GM23338 (cell line): Measurements from ENCODE around the gene ZSCAN9. TPM values are rescaled to one million over a fixed set of nuclear protein-coding genes. Genes with fewer than 3 reads are reported as not detected.

Experiments used
- ATAC-seq: fragments of 200-7000 bp; cut with Tn5 transposase; 3 replicates; pipeline ENCODE4 v1.9.1; 2020
- DNase-seq: peaks from one replicate; pipeline ENCODE4 v3.0.0-alpha.2; 2015; ENCODE audit warnings: low spot score
- H2AFZ ChIP-seq: fragments of 200-600 bp; sonication (generic); 2 replicates; pipeline ENCODE4 v1.8.0; 2016; ENCODE audit warnings: antibody characterized with exemption, mild to moderate bottlenecking, moderate library complexity
- H3F3A ChIP-seq: fragments of 200-600 bp; sonication (generic); replicated peaks from 2 replicates; pipeline ENCODE4 v1.8.0; 2017; ENCODE audit warnings: antibody characterized with exemption, mixed run types, low read depth
- H3K27ac ChIP-seq: fragments of 200-600 bp; sonication (generic); 2 replicates; pipeline ENCODE4 v1.6.1; 2016; ENCODE audit warnings: low read depth
- H3K27me3 ChIP-seq: fragments of 200-600 bp; sonication (generic); 2 replicates; pipeline ENCODE4 v1.8.0; 2016; ENCODE audit warnings: mild to moderate bottlenecking, mixed run types, moderate library complexity; ENCODE audit not compliant: insufficient read depth
- H3K36me3 ChIP-seq: fragments of 200-600 bp; sonication (generic); 2 replicates; pipeline ENCODE4 v1.8.0; 2016; ENCODE audit warnings: mild to moderate bottlenecking; ENCODE audit not compliant: insufficient read depth
- H3K4me1 ChIP-seq: fragments of 200-600 bp; sonication (generic); 2 replicates; pipeline ENCODE4 v1.8.0; 2016; ENCODE audit warnings: mild to moderate bottlenecking, moderate library complexity; ENCODE audit not compliant: insufficient read depth
- H3K4me2 ChIP-seq: fragments of 200-600 bp; sonication (generic); 2 replicates; pipeline ENCODE4 v1.7.1; 2017; ENCODE audit warnings: mixed run types
- H3K4me3 ChIP-seq: fragments of 200-600 bp; sonication (generic); 2 replicates; pipeline ENCODE4 v1.6.1; 2016; ENCODE audit warnings: mixed run types
- H3K79me2 ChIP-seq: fragments of 200-600 bp; sonication (generic); replicated peaks from 2 replicates; pipeline ENCODE4 v1.8.0; 2017; ENCODE audit warnings: mild to moderate bottlenecking; ENCODE audit not compliant: insufficient read depth
- H3K9me2 ChIP-seq: fragments of 200-600 bp; sonication (generic); 2 replicates; pipeline ENCODE4 v1.8.0; 2017; ENCODE audit not compliant: insufficient read depth
- H4K20me1 ChIP-seq: fragments of 200-600 bp; sonication (generic); replicated peaks from 2 replicates; pipeline ENCODE4 v1.8.0; 2017; ENCODE audit warnings: mild to moderate bottlenecking; ENCODE audit not compliant: insufficient read depth
- H3K27ac Mint-ChIP-seq: 2 replicates; pipeline ENCODE4 v1.8.0; 2020; ENCODE audit warnings: inconsistent platforms, mild to moderate bottlenecking, moderate library complexity, mixed read lengths
- H3K27me3 Mint-ChIP-seq: 3 replicates; pipeline ENCODE4 v1.8.0; 2022; ENCODE audit warnings: low read depth, mild to moderate bottlenecking, moderate library complexity, mixed read lengths, inconsistent platforms; ENCODE audit not compliant: insufficient read depth, poor library complexity
- H3K36me3 Mint-ChIP-seq: 3 replicates; pipeline ENCODE4 v1.8.0; 2021; ENCODE audit warnings: low read depth, mild to moderate bottlenecking, inconsistent platforms, moderate library complexity, mixed read lengths
- H3K4me1 Mint-ChIP-seq: 3 replicates; pipeline ENCODE4 v1.8.0; 2020; ENCODE audit warnings: mild to moderate bottlenecking, inconsistent platforms, mixed read lengths
- H3K4me3 Mint-ChIP-seq: 3 replicates; pipeline ENCODE4 v1.8.0; 2021; ENCODE audit warnings: moderate library complexity, mild to moderate bottlenecking, inconsistent platforms, mixed read lengths
- H3K9me3 Mint-ChIP-seq: 3 replicates; pipeline ENCODE4 v1.8.0; 2020; ENCODE audit warnings: moderate library complexity, mild to moderate bottlenecking, inconsistent platforms, mixed read lengths
- CTCF ChIP-seq, 2 experiments: fragments of 200-600 bp in 1 of 2; sonication (generic) in 1 of 2; conservative IDR thresholded peaks; 2 replicates each; pipeline versions ENCODE4 v1.5.1 to v1.6.1; 2016 to 2017; ENCODE audit warnings: antibody characterized with exemption in 2 of 2, low read depth in 2 of 2, mild to moderate bottlenecking in 2 of 2, moderate library complexity in 1 of 2
- ETS1 ChIP-seq: IDR thresholded peaks from 2 replicates; pipeline ENCODE4 v1.6.1; 2016; ENCODE audit warnings: antibody characterized with exemption
- EZH2 ChIP-seq: fragments of 200-600 bp; sonication (generic); IDR thresholded peaks from one replicate; pipeline ENCODE4 v1.8.0; 2017; ENCODE audit warnings: antibody characterized with exemption, mild to moderate bottlenecking, low read depth; ENCODE audit not compliant: unreplicated experiment
- JUNB ChIP-seq: IDR thresholded peaks from one replicate; pipeline ENCODE4 v1.6.1; 2016; ENCODE audit warnings: antibody characterized with exemption; ENCODE audit not compliant: unreplicated experiment
- NANOG ChIP-seq: IDR thresholded peaks from 2 replicates; pipeline ENCODE4 v1.6.1; 2016; ENCODE audit warnings: antibody characterized with exemption, borderline replicate concordance
- POLR2AphosphoS5 ChIP-seq: IDR thresholded peaks from 2 replicates; pipeline ENCODE4 v1.6.1; 2016; ENCODE audit warnings: antibody characterized with exemption, low read depth
- REST ChIP-seq: IDR thresholded peaks from one replicate; pipeline ENCODE4 v1.6.1; 2018; ENCODE audit warnings: antibody characterized with exemption; ENCODE audit not compliant: unreplicated experiment
- STAT1 ChIP-seq: IDR thresholded peaks from one replicate; pipeline ENCODE4 v1.6.1; 2016; ENCODE audit warnings: antibody characterized with exemption; ENCODE audit not compliant: unreplicated experiment
- ZNF114 ChIP-seq: fragments of 250-450 bp; sonication (Bioruptor Pico); IDR thresholded peaks from 2 replicates; pipeline ENCODE4 v1.5.0; 2020; ENCODE audit warnings: mild to moderate bottlenecking, moderate library complexity
- ZNF331 ChIP-seq: fragments of 250-450 bp; sonication (Bioruptor Pico); IDR thresholded peaks from 2 replicates; pipeline ENCODE4 v1.5.0; 2020; ENCODE audit warnings: low read depth, mild to moderate bottlenecking, moderate library complexity
- polyA plus RNA-seq: library from polyadenylated mRNA; unstranded; fragments of >200 nt; fragmentation: Nextera tagmentation; extraction: Ambion mirVana; gene quantifications from 2 replicates; pipeline ENCODE4 v1.2.1, GENCODE V29; 2016
- total RNA-seq: library from RNA; depleted of rRNA; stranded (reverse); fragments of >200 nt; shearing (Covaris generic); gene quantifications from 2 replicates; pipeline ENCODE4 v1.2.3, GENCODE V29; 2014

Gene ZSCAN9
- total and polyA plus RNA-seq, 2 experiments from 2014 or later = 10.0 to 10.9 TPM

GRCh38 chr6:28274888-28275287 lies 49.8 kb downstream of the ZSCAN9 start (continued):
- TF ChIP-seq JUNB = no peak
- no peak for TF ChIP-seq STAT1
- TF ChIP-seq ZNF114 = no peak
- TF ChIP-seq NANOG = no peak
- no peak for TF ChIP-seq EZH2
- no peak for TF ChIP-seq CTCF (conservative IDR thresholded peaks at IDR 0.05; ENCODE audit: low read depth in 2 of 2)
- TF ChIP-seq POLR2AphosphoS5 = no peak

GRCh38 chr6:28277746-28278145 lies 52.7 kb downstream of the ZSCAN9 start:
- H3K36me3 Mint-ChIP-seq = peaks cover 24% of the 10 kb centered on the region
- ATAC-seq (no peak), DNase-seq (no peak)
- peaks cover 13% of the 10 kb centered on the region for H3K79me2 ChIP-seq
- H3K4me3 ChIP-seq = no peak overlapping the region
- no peaks in the 10 kb centered on the region; the same call in 1 of the 2 replicates for H3K36me3 ChIP-seq
- H3K27ac Mint-ChIP-seq = no peak overlapping the region
- no peaks in the 10 kb centered on the region for H3K27me3 ChIP-seq
- H3K9me3 Mint-ChIP-seq = no peaks in the 10 kb centered on the region
- H3K4me2 ChIP-seq = no peak overlapping the region
- no peak overlapping the region for H3K4me3 Mint-ChIP-seq
- no peaks in the 10 kb centered on the region for H3K27me3 Mint-ChIP-seq
- H3K9me2 ChIP-seq = no peaks in the 10 kb centered on the region
- peaks cover 9% of the 10 kb centered on the region for H3K4me1 Mint-ChIP-seq
- no peak overlapping the region for H2AFZ ChIP-seq
- H3F3A ChIP-seq = no peaks in the 10 kb centered on the region
- no peaks in the 10 kb centered on the region for H4K20me1 ChIP-seq
- no peak for TF ChIP-seq CTCF (conservative IDR thresholded peaks at IDR 0.05; ENCODE audit: low read depth in 2 of 2)
- no peak overlapping the region for H3K27ac ChIP-seq
- H3K4me1 ChIP-seq = peaks cover 9% of the 10 kb centered on the region

- Mint-ChIP-seq H3K27ac (no peak overlapping the region), H3K4me1 (peaks cover 13% of the 10 kb centered on the region), H3K9me3 (no peaks in the 10 kb centered on the region), H3K27me3 (no peaks in the 10 kb centered on the region), H3K4me3 (peak overlapping the region; percentile 98), H3K36me3 (peaks cover 19% of the 10 kb centered on the region)
- no peak for DNase-seq
- Histone ChIP-seq H3K27me3 (no peaks in the 10 kb centered on the region), H2AFZ (peak overlapping the region; percentile 64), H3F3A (no peaks in the 10 kb centered on the region), H3K4me3 (peak overlapping the region; percentile 97), H3K4me1 (peaks cover 14% of the 10 kb centered on the region), H3K4me2 (peak overlapping the region; percentile 91), H3K36me3 (0 out of 2 replicates have a peak, but pooled peaks cover 19% of the 10 kb centered on the region), H3K9me2 (no peaks in the 10 kb centered on the region), H3K79me2 (peaks cover 21% of the 10 kb centered on the region), H4K20me1 (no peaks in the 10 kb centered on the region; the same call in 1 of the 2 replicates), H3K27ac (no peak overlapping the region)
- ATAC-seq = no peak
- TF ChIP-seq NANOG (no peak), STAT1 (no peak), REST (no peak), CTCF (conservative IDR thresholded peaks at IDR 0.05; ENCODE audit: low read depth in 2 of 2) (no peak), ZNF331 (CRISPR knock-in tag) (no peak), ZNF114 (no peak), ETS1 (no peak)
Measured at GRCh38 chr6:28280595-28281287, 55.7 kb downstream of the ZSCAN9 start.
